HepG2 (cell line): ENCODE results near the gene PVRIG.

Source experiments
- ATRX ChIP-seq: sonication (generic); formaldehyde crosslinking; IDR thresholded peaks from 2 replicates; pipeline ENCODE4 v1.4.0; 2020; ENCODE audit warnings: missing genetic modification reagents, borderline replicate concordance
- GABPA ChIP-seq, 2 experiments: IDR thresholded peaks; 2 replicates each; pipeline ENCODE4 v1.6.1; 2011 to 2016; ENCODE audit warnings: low read depth in 2 of 2, low read length in 1 of 2, missing biosample characterization in 1 of 2, missing genetic modification characterization in 1 of 2
- KAT2B ChIP-seq: fragments of 150-350 bp; IDR thresholded peaks from 2 replicates; pipeline ENCODE4 v1.6.1; 2014; ENCODE audit warnings: low read depth, low read length, borderline replicate concordance
- MAFF ChIP-seq: IDR thresholded peaks from 2 replicates; pipeline ENCODE4 v1.6.1; 2011; ENCODE audit warnings: low read depth, low read length, improper control_type of control experiment
- MYNN ChIP-seq: sonication (generic); formaldehyde crosslinking; IDR thresholded peaks from 2 replicates; pipeline ENCODE4 v1.4.0; 2020; ENCODE audit warnings: mild to moderate bottlenecking, low read depth, missing genetic modification reagents
- NFIC ChIP-seq: IDR thresholded peaks from 2 replicates; pipeline ENCODE4 v1.6.1; 2012; ENCODE audit warnings: mild to moderate bottlenecking, low read length, inconsistent platforms
- NFRKB ChIP-seq: fragments of 450-650 bp; IDR thresholded peaks from 2 replicates; pipeline ENCODE4 v1.6.1; 2017
- ZNF124 ChIP-seq: sonication (generic); formaldehyde crosslinking; IDR thresholded peaks from 2 replicates; pipeline ENCODE4 v1.4.0; 2020; ENCODE audit warnings: missing genetic modification reagents
- ZNF407 ChIP-seq: sonication (generic); formaldehyde crosslinking; IDR thresholded peaks from one replicate; pipeline ENCODE4 v1.5.1; 2020; ENCODE audit warnings: mild to moderate bottlenecking, missing genetic modification reagents; ENCODE audit errors: not compliant biosample characterization
- TF ChIP-seq, protein P1 (sequence below): sonication (generic); formaldehyde crosslinking; IDR thresholded peaks from 2 replicates; pipeline ENCODE4 v1.5.0; 2020; ENCODE audit warnings: missing genetic modification reagents

GRCh38 chr7:100213672-100214071 is 6.1 kb upstream of the PVRIG start:
- no peak for TF ChIP-seq MYNN (CRISPR knock-in tag)
- TF ChIP-seq, protein P1, sequence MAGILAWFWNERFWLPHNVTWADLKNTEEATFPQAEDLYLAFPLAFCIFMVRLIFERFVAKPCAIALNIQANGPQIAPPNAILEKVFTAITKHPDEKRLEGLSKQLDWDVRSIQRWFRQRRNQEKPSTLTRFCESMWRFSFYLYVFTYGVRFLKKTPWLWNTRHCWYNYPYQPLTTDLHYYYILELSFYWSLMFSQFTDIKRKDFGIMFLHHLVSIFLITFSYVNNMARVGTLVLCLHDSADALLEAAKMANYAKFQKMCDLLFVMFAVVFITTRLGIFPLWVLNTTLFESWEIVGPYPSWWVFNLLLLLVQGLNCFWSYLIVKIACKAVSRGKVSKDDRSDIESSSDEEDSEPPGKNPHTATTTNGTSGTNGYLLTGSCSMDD = no peak
- no peak for TF ChIP-seq ATRX (CRISPR knock-in tag)
- TF ChIP-seq KAT2B = no peak
- TF ChIP-seq ZNF407 (CRISPR knock-in tag) = no peak
- TF ChIP-seq NFRKB = no peak
- TF ChIP-seq NFIC = no peak
- TF ChIP-seq MAFF = no peak
- no peak for TF ChIP-seq GABPA (IDR thresholded peaks at IDR 0.05; ENCODE audit: low read depth, low read length)
- TF ChIP-seq GABPA (CRISPR knock-in tag; IDR thresholded peaks at IDR 0.05; ENCODE audit: low read depth) = no peak
- TF ChIP-seq ZNF124 = no peak
